A549 (cell line): ENCODE results near the gene UBN2. TPM values are rescaled to one million over a fixed set of nuclear protein-coding genes. Genes with fewer than 3 reads are reported as not detected.
A peak's percentile ranks its signal among the peaks of the same experiment; 100 is the strongest.

Source experiments
- ATAC-seq, 2 experiments: fragments of 200-7000 bp in 1 of 2; fragments of >200 bp in 1 of 2; cut with Nextera tagmentation in 1 of 2; cut with Tn5 transposase in 1 of 2; 3 replicates each; pipeline versions ENCODE4 v1.8.0 to v1.9.1; 2018 to 2020; ENCODE audit warnings: mild to moderate bottlenecking in 1 of 2, moderate library complexity in 1 of 2
- CTCF ChIA-PET: fragments of 300-600 bp; sonication (Branson Sonifier 250); formaldehyde crosslinking; extraction: SDS; loops from one replicate; lab custom pipeline; 2021; ENCODE audit warnings: antibody characterized with exemption, inconsistent platforms; lab: Yijun Ruan, JAX
- POLR2A ChIA-PET: fragments of 350-600 bp; formaldehyde crosslinking; extraction: SDS; loops from one replicate; lab custom pipeline; 2021; ENCODE audit warnings: antibody characterized with exemption, inconsistent platforms; lab: Yijun Ruan, JAX
- DNase-seq, 2 experiments: peaks; one replicate each; pipeline versions ENCODE4 v3.0.0 to v3.0.0-alpha.2; 2011 to 2016; ENCODE audit warnings: low read depth in 1 of 2, low spot score in 1 of 2
- FAIRE-seq: peaks from 2 replicates; lab custom pipeline; 2011; peaks lifted over from hg19 to GRCh38; lab: Jason Lieb, UNC
- H3K27ac ChIP-seq, 2 experiments: fragments of >200 bp; sonication (Bioruptor Twin); formaldehyde crosslinking; 3 replicates each; pipeline ENCODE4 v1.5.1; 2016 to 2017
- H3K4me1 ChIP-seq: fragments of >200 bp; sonication (Bioruptor Twin); formaldehyde crosslinking; 3 replicates; pipeline ENCODE4 v1.6.1; 2016
- H3K4me2 ChIP-seq: fragments of >200 bp; sonication (Bioruptor Twin); formaldehyde crosslinking; 3 replicates; pipeline ENCODE4 v1.6.1; 2016
- H3K4me3 ChIP-seq: fragments of >200 bp; sonication (Bioruptor Twin); formaldehyde crosslinking; 3 replicates; pipeline ENCODE4 v1.5.1; 2016
- H3K9me3 ChIP-seq: fragments of >200 bp; sonication (Bioruptor Twin); formaldehyde crosslinking; 3 replicates; pipeline ENCODE4 v1.6.1; 2016
- CTCF ChIP-seq: fragments of >200 bp; sonication (Bioruptor Twin); formaldehyde crosslinking; IDR thresholded peaks from 3 replicates; pipeline ENCODE4 v1.5.1; 2016
- EHF ChIP-seq: fragments of 250-450 bp; sonication (Bioruptor Pico); IDR thresholded peaks from 2 replicates; pipeline ENCODE4 v1.5.0; 2020; ENCODE audit warnings: mild to moderate bottlenecking
- EHMT2 ChIP-seq: fragments of 200-600 bp; sonication (generic); IDR thresholded peaks from 2 replicates; pipeline ENCODE4 v1.6.1; 2016; ENCODE audit warnings: antibody characterized with exemption, low read depth, mild to moderate bottlenecking, moderate library complexity
- EP300 ChIP-seq, 2 experiments: fragments of >200 bp; sonication (Bioruptor Twin); formaldehyde crosslinking; IDR thresholded peaks; 2 replicates in 1 of 2; 3 replicates in 1 of 2; pipeline ENCODE4 v1.6.1; 2016 to 2017
- FOSB ChIP-seq: fragments of 250-450 bp; sonication (Bioruptor Pico); IDR thresholded peaks from 2 replicates; pipeline ENCODE4 v1.5.0; 2020; ENCODE audit warnings: mild to moderate bottlenecking, moderate library complexity
- FOXS1 ChIP-seq: fragments of 250-450 bp; sonication (Bioruptor Pico); IDR thresholded peaks from 2 replicates; pipeline ENCODE4 v1.5.0; 2020; ENCODE audit warnings: mild to moderate bottlenecking, moderate library complexity
- HOXA7 ChIP-seq: fragments of 250-450 bp; sonication (Bioruptor Pico); IDR thresholded peaks from 2 replicates; pipeline ENCODE4 v1.5.0; 2020; ENCODE audit warnings: mild to moderate bottlenecking, moderate library complexity
- JUN ChIP-seq, 2 experiments: fragments of >200 bp; sonication (Bioruptor Twin); formaldehyde crosslinking; IDR thresholded peaks; 2 replicates in 1 of 2; 3 replicates in 1 of 2; pipeline ENCODE4 v1.6.1; 2016 to 2017
- MAFK ChIP-seq: fragments of 450-650 bp; IDR thresholded peaks from 2 replicates; pipeline ENCODE4 v1.6.1; 2014; ENCODE audit not compliant: partially characterized antibody
- NR3C1 ChIP-seq: fragments of >200 bp; sonication (Bioruptor Twin); formaldehyde crosslinking; IDR thresholded peaks from 3 replicates; pipeline ENCODE4 v1.6.1; 2017
- PHF8 ChIP-seq: fragments of 200-600 bp; sonication (generic); IDR thresholded peaks from 2 replicates; pipeline ENCODE4 v1.6.1; 2016; ENCODE audit warnings: low read depth, mild to moderate bottlenecking, antibody characterized with exemption, moderate library complexity, borderline replicate concordance
- POLR2A ChIP-seq: IDR thresholded peaks from 2 replicates; pipeline ENCODE4 v1.6.1; 2012; ENCODE audit warnings: mild to moderate bottlenecking, low read length
- POLR2AphosphoS2 ChIP-seq: conservative IDR thresholded peaks from 2 replicates; pipeline ENCODE4 v1.6.1; 2012; ENCODE audit warnings: low read length, improper control_type of control experiment, inconsistent platforms
- RAD21 ChIP-seq, 2 experiments: fragments of >200 bp in 1 of 2; sonication (Bioruptor Twin) in 1 of 2; formaldehyde crosslinking in 1 of 2; IDR thresholded peaks in 1 of 2; conservative IDR thresholded peaks in 1 of 2; 2 replicates in 1 of 2; 3 replicates in 1 of 2; pipeline ENCODE4 v1.6.1; 2012 to 2018; ENCODE audit warnings: inconsistent platforms in 1 of 2
- RCOR1 ChIP-seq: fragments of 150-350 bp; IDR thresholded peaks from 2 replicates; pipeline ENCODE4 v1.6.1; 2014; ENCODE audit warnings: antibody characterized with exemption, low read length, low read depth
- REST ChIP-seq: fragments of 200-600 bp; sonication (generic); IDR thresholded peaks from 2 replicates; pipeline ENCODE4 v1.6.1; 2016; ENCODE audit warnings: antibody characterized with exemption, mild to moderate bottlenecking, moderate library complexity
- SREBF2 ChIP-seq: fragments of 450-650 bp; IDR thresholded peaks from 2 replicates; pipeline ENCODE4 v1.6.1; 2014; ENCODE audit warnings: mild to moderate bottlenecking, moderate library complexity
- ZNF302 ChIP-seq: fragments of 250-450 bp; sonication (Bioruptor Pico); IDR thresholded peaks from 2 replicates; pipeline ENCODE4 v1.9.0; 2021; ENCODE audit warnings: inconsistent platforms, mild to moderate bottlenecking, moderate library complexity
- ZSCAN20 ChIP-seq: fragments of 250-450 bp; sonication (Bioruptor Pico); IDR thresholded peaks from 2 replicates; pipeline ENCODE4 v1.8.0; 2022; ENCODE audit warnings: mild to moderate bottlenecking, moderate library complexity
- WGBS: methylation state at CpG from one replicate; pipeline ENCODE4 v1.1.6; 2017; ENCODE audit errors: missing lambda C conversion rate; 5-methylcytosine and 5-hydroxymethylcytosine counted together
- polyA plus RNA-seq, 4 experiments: library from polyadenylated mRNA; depleted of rRNA in 3 of 4; stranded (reverse); fragments of >200 nt; fragmentation: RNase III in 1 of 4; extraction: RNeasy Plus Mini Kit Qiagen cat#74134 plus additional on column Dnase treatment in 1 of 4; gene quantifications; 2 replicates in 3 of 4; 3 replicates in 1 of 4; pipeline ENCODE4 v1.2.3, GENCODE V29; 2011 to 2017
- TF ChIP-seq, protein P1 (sequence below): fragments of 250-450 bp; sonication (Bioruptor Pico); IDR thresholded peaks from 2 replicates; pipeline ENCODE4 v1.5.0; 2020; ENCODE audit warnings: low read depth, mild to moderate bottlenecking, moderate library complexity
- TF ChIP-seq, protein P2 (sequence below): fragments of 150-350 bp; IDR thresholded peaks from 2 replicates; pipeline ENCODE4 v1.6.1; 2014; ENCODE audit warnings: low read depth, mild to moderate bottlenecking, low read length

UBN2 gene
- polyA plus RNA-seq, 2 of the 4 experiments (the other 2 are of a cell fraction): 2.1 to 5.7 TPM

DNA sequence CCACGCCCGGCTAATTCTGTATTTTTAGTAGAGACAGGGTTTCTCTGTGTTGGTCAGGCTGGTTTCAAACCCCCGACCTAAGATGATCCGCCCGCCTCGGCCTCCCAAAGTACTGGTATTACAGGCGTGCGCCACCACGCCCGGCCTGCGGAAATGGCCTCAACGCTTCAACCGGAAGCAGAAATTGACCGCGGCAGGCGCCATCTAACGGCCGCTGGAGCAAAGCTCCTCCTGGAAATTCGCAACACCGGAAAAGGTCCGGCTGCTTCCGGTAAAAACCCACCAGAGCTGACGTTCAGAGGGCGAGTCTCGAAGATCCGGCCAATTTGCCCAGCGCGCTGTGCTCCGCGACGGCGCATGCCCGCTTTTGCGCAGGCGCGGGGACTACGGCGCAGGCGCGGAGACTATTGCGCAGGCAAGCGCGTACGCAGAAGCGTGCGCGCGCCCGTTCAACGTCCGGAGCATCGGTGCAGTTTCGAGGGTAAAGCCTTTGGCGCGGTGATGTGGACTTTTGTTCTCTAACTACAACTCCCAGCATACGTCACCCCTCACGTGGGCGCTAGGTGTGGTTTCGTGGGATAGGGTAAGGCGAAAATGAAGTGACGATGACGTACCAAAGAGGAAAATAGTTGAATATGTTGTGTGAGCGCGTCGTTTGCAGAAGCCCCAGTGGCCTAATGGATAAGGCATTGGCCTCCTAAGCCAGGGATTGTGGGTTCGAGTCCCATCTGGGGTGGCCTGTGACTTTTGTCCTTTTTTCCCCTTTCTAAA is 109.2 kb downstream of the UBN2 start (continued):
- TF ChIP-seq POLR2A: peak; percentile 39
- no peak for TF ChIP-seq ZNF302 (CRISPR knock-in tag)
- peak; percentile 21 to 32; a peak in 1 of 5 replicates for TF ChIP-seq RAD21 (conservative IDR thresholded peaks at IDR 0.05 in 1 of 2, IDR thresholded peaks at IDR 0.05 in 1 of 2)
- TF ChIP-seq EHMT2: no peak
- TF ChIP-seq NR3C1: no peak
- peak; percentile 92 for TF ChIP-seq SREBF2

- FAIRE-seq (no peak), DNase-seq (no peak), ATAC-seq (no peak; a peak in 1 of 6 replicates)
- WGBS: 1% methylated on average over 9 of the region's 9 CpGs
- peak overlapping the region; percentile 88 for H3K4me2 ChIP-seq
- TF ChIP-seq FOXS1 (CRISPR knock-in tag) (peak; percentile 40; the same call in 1 of the 2 replicates), FOSB (CRISPR knock-in tag) (peak; percentile 73; the same call in 1 of the 2 replicates), CTCF (no peak), MAFK (peak; percentile 64), RAD21 (conservative IDR thresholded peaks at IDR 0.05 in 1 of 2, IDR thresholded peaks at IDR 0.05 in 1 of 2) (no peak), HOXA7 (0 out of 2 replicates have a peak, but pooled peaks have one; percentile 48), JUN (IDR thresholded peaks at IDR 0.05) (peak in 1 of 2 experiments; percentile 35; a peak in 1 of 5 replicates), SREBF2 (no peak), PHF8 (no peak)
- peak overlapping the region; percentile 83 for H3K4me3 ChIP-seq
- ChIA-PET POLR2A (interaction anchor here (0.6 to 1.9 kb wide), 2 partner anchors 13 to 18 kb away, joined by 3 to 18 read pairs; partner anchors contain the start of gene LUC7L2), CTCF (interaction anchor here (0.8 to 3.9 kb wide), 9 partner anchors 11 to 97 kb away, joined by 3 to 24 read pairs (median 5); no protein-coding TSS in a partner anchor)
- H3K9me3 ChIP-seq: peaks cover 11% of the 10 kb centered on the region
- peaks cover 9% of the 10 kb centered on the region; the same call in 1 of the 3 replicates for H3K4me1 ChIP-seq
- H3K27ac ChIP-seq: peak overlapping the region; percentile 94 to 98
Observed at GRCh38 chr7:139340808-139341057, 109.7 kb downstream of the UBN2 start.

- Histone ChIP-seq H3K9me3 (peaks cover 11% of the 10 kb centered on the region), H3K4me2 (peak within 1 kb of the TSS; percentile 88), H3K4me1 (peaks cover 9% of the 10 kb centered on the region; the same call in 1 of the 3 replicates), H3K4me3 (peak within 1 kb of the TSS; percentile 83), H3K27ac (peak within 1 kb of the TSS; percentile 94 to 98)
- FAIRE-seq (no peak), DNase-seq (peak; percentile 62 to 96), ATAC-seq (peak; percentile 82 to 86)
- ChIA-PET POLR2A (interaction anchor here (1.9 kb wide), 1 partner anchor 18 kb away, joined by 18 read pairs; the partner anchor contains the start of gene LUC7L2), CTCF (interaction anchor here (1.1 to 2.5 kb wide), 5 partner anchors 13 to 97 kb away, joined by 3 to 16 read pairs (median 5); no protein-coding TSS in a partner anchor)
- WGBS: 2% methylated on average over 34 of the region's 54 CpGs
- TF ChIP-seq EP300 (IDR thresholded peaks at IDR 0.05) (no peak), RCOR1 (no peak), EHF (no peak), POLR2AphosphoS2 (no peak), HOXA7 (0 out of 2 replicates have a peak, but pooled peaks have one; percentile 67), JUN (IDR thresholded peaks at IDR 0.05) (peak in 1 of 2 experiments; percentile 73; a peak in 2 of 5 replicates), REST (peak; percentile 33; the same call in 1 of the 2 replicates), SREBF2 (no peak), CTCF (no peak; the same call in 2 of the 3 replicates), ZSCAN20 (CRISPR knock-in tag) (no peak)
- TF ChIP-seq, protein P1, sequence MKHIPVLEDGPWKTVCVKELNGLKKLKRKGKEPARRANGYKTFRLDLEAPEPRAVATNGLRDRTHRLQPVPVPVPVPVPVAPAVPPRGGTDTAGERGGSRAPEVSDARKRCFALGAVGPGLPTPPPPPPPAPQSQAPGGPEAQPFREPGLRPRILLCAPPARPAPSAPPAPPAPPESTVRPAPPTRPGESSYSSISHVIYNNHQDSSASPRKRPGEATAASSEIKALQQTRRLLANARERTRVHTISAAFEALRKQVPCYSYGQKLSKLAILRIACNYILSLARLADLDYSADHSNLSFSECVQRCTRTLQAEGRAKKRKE (CRISPR knock-in tag): no peak
- TF ChIP-seq, protein P2, sequence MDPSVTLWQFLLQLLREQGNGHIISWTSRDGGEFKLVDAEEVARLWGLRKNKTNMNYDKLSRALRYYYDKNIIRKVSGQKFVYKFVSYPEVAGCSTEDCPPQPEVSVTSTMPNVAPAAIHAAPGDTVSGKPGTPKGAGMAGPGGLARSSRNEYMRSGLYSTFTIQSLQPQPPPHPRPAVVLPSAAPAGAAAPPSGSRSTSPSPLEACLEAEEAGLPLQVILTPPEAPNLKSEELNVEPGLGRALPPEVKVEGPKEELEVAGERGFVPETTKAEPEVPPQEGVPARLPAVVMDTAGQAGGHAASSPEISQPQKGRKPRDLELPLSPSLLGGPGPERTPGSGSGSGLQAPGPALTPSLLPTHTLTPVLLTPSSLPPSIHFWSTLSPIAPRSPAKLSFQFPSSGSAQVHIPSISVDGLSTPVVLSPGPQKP: no peak
Observed at GRCh38 chr7:139341058-139341775, 110.2 kb downstream of the UBN2 start, which contains the start of gene FMC1. FMC1 (plus strand) TSS chr7:139341337; CDS start chr7:139341385, 48 bp downstream.
